IPS DF 4.7 (cell line): ENCODE data around the gene GTF2IRD1.
A peak's percentile ranks its signal among the peaks of the same experiment; 100 is the strongest.
"Not testable (repeated sequence)": the region's sequence is repeated elsewhere in the genome, so short reads cannot be mapped to it uniquely, and the experiment has no call there.

Source experiments
- DNase-seq: peaks from one replicate; pipeline ENCODE4 v3.0.0-alpha.2; 2013; ENCODE audit warnings: low spot score; ENCODE audit errors: extremely low read depth

The GTF2IRD1 gene

DNA sequence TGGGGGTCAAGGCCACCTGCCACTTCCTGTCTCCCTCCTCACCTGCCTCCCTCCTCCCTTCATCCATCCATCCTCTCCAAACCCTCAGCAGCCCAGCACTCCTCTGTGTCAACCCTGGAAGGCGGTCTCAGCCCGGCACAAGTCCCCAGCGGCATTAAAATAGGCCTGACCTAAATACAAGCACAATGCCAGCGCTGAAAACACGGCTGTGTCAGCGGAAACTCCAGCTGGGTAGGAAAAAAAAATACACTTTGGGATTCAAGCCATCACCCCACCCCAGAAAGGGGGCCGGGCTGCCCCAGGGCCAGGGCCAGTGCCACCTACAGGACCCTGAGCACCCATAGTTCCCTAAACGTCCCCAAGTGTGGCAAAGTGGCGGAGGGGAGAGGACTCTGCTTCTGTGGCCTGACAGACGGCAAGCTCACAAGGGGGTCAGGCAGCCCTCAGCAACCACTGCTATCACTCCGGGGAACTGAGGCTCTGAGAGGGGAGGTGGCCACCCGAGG lies 22.7 kb upstream of the GTF2IRD1 start:
- no peak for DNase-seq

DNA sequence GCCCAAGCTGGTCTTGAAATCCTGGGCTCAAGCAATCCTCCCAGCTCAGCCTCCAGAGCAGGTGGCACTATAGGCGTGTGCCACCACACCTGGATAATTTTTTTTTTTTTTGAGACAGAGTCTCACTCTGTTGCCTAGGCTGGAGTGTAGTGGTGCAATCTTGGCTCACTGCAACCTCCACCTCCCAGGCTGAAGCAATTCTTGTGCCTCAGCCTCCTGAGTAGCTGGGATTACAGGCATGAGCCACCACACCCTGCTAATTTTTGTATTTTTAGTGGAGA lies 16.5 kb upstream of the GTF2IRD1 start:
- not testable (repeated sequence) for DNase-seq

DNA sequence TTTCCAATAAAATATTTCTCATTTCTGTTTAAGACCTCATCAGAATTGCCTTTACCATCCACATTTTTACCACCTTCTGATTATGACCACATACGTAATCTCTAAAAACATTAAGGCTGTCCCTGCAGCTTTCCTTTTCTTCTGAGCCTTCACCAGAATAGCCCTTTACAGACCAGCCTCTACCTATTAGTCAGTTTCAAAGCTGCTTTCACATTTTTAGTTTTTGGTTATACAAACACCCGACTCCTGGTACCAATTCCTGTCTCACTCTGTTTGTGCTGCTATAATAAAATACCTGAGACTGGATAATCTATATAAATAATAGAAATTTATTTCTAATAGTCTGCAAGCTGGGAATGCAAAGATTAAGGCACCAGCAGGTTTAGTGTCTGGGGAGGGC lies 15.4 kb upstream of the GTF2IRD1 start:
- DNase-seq = no peak

DNA sequence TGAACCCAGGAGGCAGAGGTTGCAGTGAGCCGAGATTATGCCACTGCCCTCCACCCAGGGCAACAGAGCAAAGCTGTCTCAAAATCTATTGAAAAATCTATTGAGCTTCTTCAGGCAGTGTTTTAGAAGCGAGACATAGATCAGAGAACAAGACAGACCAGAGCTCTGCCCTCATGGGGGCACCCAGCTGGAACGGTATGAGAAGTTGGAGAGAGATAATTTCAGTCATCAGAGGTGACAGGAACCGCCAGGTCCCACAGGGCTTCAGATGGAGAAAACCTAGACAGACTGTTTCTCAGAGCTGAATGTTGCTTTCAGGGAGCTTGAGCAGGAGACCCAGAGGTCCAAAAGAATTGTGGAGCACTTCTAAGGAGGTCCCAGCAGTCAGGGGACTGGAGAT lies 14.2 kb upstream of the GTF2IRD1 start:
- DNase-seq = no peak

DNA sequence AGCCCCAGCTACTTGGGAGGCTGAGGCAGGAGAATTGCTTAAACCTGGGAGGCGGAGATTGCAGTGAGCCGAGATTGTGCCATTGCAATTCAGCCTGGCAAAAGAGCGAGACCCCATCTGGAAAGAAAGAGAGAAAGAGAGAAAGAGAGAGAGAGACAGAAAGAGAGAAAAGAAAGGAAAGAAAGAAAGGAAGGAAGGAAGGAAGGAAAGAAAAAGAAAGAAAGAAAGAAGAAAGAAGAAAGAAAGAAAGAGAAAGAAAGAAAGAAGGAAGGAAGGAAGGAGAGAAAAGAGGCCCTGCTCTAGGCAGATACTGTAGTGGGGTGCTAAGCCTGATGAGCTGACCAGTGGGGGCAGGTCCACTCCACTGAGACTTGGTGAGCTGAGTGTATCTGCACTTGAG lies 13.6 kb upstream of the GTF2IRD1 start:
- not testable (repeated sequence) for DNase-seq

DNA sequence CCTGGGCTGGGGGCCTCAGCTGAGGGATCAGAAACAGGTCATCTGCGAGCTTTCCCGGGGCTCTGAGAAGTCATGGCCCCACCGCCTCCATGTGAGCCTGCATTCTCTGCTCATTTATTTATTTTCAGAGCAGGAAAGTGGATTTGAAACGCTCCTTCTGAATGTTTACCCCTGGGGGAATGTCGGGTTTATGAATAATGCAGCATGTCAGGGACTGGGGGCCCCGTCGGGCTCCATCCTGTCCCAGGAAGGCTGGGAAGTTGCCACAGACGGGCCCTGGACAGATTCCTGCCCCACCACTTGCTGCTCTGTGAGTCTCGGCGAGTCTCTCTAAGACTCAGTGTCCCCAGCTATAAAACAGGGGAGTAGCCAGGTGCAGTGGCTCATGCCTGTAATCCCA lies 11.9 kb upstream of the GTF2IRD1 start:
- DNase-seq = no peak

DNA sequence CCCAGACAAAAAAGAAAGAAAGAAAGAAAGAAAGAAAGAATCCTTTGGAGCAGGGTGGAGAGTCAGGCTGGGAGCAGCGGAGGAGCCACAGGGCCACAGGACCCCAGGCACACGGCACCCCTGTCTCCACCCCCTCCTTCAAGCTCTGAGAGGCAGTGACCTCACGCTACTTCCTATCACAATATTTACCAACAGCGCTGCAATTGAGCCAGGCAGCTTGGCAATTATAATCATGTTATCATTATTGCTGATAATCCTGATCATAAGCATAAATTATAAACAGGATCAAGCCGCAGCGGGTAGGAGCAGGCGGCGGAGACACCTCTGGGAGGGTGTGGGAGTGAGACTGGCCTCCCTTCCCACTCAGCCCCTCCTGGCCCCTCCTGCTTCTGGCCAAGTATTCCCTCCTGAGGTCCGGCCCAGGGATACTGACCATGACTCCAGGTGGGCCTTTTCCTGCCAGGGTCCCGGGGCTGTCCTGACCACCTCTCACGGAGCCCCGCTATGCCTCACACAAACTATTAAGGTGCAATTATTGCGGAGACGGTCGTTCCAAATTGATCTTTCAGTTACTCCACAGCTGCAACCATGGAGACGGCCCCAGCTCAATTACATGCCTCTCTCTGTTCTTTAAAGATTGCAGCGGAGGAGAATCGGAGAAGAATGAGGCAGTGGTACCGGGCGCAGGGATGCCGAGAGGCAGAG lies 10.0 kb upstream of the GTF2IRD1 start:
- no peak for DNase-seq

DNA sequence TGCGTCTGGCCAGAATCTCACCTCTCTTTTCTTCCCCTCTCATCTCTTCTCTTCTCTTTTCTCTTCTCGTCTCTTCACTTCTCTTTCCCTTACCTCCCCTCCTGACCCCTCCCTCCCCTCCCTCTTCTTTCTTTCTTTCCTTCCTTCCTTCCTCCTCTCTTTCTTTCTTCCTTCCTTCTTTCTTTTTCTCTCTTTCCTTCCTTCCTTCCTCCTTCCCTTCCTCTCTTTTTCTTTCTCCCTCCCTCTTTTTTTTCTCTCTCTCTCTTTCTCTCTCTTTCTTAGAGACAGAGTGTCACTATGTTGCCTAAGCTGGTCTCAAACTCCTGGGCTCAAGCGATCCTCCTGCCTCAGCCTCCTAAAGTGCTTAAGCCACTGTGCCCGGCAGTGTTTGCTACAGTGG lies 4.6 kb upstream of the GTF2IRD1 start:
- DNase-seq = no peak

DNA sequence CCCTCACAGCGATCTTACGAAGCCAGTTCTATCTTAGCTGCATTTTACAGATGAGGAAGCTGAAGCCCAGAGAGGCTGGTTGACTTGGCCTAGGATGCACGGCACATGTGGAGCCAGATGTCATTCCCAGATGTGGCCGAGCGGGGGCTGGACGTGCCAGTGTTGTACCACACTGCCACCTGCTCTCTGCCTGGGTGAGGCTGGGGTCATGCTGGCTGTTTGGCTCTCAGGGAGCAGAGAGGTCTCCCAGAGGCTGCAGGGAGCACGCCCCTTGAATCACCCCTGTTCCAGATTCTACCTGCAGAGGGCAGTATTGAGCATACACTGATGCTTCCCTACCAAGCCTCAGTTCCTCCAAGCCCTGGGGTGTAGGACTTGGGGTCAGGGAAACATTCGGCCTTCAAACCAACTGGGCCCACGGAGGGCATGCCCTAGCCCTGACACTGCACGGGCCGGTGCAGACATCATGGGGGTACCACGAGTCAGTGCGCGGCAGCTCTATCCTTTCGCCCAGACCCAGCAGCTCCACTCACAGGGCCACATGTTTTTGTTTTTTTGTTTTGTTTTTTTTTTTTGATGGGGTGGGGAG lies 3.8 kb upstream of the GTF2IRD1 start:
- peak; percentile 86 for DNase-seq

DNA sequence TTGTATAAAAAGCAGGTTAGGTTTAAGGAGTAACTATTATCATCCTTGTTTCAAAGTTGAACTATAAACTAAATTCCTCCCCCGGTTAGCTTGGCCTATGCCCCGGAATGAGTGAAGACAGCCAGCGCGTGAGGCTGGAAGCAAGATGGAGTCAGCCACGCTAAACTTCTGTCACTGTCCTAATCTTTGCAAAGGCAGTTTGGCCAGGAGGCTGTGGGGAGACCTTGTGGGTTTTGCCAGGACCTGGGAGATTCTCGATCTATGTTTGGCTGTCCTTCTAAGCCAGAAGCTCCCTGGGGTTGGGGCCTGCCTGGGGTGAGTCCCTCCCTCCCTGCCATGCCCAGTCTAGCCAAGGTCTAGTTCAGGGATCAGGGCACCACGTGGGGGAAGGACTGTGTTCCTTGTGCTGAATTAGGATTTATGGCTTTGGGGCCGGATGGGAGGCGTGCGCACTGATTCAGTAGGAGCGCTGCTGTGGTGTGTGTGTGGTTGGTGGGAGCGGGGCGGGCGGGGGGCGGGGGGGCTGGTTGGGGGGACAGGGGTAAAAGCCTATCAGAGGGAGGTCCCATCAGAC lies 871 bp upstream of the GTF2IRD1 start:
- DNase-seq = no peak

DNA sequence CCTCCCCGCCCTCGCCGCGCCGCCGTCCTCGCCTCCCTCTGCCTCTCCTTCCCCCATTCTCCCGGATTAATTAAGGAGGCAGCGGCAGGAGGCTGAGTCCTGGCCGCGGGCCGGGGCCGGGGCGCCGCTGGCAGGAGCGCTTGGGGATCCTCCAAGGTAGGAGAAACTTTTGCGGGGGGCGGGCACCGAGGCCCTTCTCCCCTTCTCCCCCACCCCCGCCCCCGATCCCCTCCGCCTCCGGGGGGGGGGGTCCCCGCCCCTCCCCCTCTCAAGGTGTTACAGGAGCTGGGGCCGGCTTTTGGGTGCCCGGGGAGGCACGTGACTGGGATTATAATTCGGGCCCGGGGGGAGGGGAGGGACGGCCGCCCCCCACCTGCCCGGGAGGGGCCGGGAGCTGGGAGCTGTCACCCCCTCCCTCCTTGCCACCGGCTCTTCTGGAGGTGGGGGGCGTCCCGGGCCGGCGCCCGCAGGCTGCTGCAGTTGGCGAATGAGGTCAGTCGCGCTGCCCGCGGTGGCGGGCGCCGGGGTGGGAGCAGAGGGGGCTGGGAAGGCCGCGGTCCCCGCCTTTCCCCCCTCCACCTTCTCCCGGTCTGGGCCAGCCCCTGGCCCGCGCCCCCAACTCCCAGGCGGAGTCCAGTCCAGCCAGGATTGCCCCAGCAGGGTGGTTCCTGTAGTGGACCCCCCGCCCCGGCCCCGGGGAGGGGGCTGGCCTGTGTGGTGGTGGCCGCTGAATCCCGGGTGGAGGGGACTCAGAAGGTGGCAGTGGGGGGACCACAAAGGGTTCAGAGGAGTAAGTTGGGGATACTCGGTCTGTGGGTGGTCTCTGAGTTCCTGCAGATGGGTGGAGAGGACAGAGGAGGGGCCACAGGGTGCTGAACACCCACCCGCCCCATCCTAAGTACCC lies 567 bp downstream of the GTF2IRD1 start:
- DNase-seq = no peak

DNA sequence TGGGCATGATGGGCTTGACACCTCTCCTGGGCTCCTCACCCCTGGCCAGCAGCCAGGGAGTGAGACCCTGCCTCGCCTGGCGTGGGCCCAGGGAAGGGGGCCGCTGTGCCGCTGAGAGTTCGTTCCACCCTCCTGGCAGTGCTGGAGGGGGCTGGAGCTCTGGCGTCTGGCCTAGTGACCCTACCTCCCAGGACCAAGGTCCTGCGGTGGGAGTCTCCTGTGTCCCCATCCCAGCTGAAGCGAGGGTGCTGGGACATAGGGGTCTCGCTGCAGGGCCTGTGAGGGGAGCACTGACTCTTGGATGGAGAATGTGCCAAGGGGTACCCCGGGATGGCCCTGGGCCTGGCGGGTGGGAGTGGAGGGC lies 1.2 kb downstream of the GTF2IRD1 start:
- no peak for DNase-seq

DNA sequence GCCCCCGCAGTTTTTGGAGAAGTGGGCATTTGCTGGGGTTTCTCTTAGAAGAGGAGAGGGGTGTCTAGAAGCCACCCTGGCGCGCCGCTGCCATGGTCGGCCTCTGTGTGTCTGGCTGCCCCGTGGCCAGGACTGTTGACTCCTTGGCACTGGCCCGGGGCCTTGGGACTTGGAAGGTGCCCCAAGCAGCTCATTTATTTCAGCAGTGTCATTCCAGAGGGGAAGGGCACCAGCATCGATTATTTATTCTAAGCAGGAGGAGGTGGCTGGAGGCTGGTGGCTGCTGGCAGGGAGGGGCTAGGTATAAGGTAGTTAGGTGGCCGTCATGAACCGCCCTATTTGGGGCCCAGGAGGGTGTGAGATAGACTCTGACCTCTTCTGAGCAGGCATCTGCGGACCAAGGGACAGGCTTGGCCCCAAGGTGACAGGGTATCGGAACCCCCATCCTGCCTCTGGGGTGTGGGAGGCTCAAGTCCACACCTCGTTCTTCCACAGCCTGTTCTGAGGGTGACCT lies 1.6 kb downstream of the GTF2IRD1 start:
- no peak for DNase-seq

DNA sequence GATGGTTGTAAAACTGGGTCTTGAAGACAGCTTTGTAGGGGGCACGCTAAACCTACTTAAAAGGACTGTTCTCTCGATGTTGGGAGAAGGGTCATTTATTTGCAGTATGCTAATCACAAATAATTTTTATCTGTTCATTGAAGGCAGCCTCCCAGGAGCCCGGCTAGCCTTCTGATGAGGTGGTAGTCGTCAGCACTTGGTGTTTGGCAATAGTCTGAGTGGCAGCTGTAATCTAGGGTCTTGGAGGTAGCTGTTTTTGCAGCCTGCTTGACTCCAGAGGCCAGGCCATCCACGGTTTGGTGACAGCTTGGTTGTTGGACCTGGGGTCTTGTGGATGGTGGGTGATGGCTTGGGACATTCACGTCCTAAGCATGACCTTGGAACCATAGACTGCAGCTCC lies 2.2 kb downstream of the GTF2IRD1 start:
- DNase-seq = no peak

DNA sequence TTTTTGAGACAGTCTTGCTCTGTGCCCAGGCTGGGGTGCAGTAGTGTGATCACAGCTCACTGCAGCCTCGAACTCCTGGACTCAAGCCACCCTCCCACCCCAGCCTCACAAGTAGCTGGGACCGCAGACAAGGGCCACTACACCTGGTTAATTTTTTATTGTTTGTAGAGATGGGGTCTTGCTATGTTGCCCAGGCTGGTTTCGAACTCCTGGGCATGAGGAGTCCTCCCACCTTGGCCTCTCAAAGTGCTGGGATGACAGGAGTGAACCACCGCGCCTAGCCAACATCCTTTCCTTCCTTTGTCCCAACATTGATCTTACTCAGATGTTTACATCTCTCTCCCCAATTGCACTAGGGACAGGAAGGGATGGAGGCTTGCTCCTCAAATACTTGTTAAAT lies 3.3 kb downstream of the GTF2IRD1 start:
- DNase-seq = no peak

DNA sequence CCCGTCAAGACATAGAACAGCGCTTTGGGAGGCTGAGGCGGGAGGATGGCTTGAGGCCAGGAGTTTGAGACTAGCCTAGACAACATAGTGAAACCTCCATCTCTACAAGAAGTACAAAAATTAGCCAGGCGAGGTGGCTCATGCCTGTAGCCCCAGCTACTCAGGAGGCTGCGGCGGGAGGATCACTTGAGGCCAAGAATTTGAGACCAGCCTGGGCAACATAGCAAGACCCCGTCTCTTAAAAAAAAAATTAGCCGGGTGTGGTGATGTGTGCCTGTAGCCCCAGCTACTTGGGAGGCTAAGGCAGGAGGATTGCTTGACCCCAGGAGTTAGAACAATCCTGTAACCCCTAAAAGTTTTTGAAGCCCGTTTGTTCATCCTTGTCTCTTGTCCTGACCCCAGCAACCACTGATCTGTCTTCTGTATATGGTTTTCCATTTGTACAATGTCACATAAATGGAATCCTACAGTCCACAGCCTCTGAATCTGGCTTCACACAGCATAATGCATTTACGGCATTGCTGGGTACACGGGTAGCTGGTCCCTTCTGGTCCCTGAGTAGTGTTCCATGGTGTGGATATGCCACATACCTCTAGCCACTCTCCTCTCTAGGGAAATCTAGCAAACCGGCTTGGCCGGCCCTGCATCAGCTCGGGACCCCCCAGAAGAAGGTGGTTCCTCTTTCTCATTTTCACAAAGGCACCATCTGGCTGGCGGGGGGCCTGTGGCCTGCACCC lies 8.4 kb downstream of the GTF2IRD1 start:
- no peak for DNase-seq

DNA sequence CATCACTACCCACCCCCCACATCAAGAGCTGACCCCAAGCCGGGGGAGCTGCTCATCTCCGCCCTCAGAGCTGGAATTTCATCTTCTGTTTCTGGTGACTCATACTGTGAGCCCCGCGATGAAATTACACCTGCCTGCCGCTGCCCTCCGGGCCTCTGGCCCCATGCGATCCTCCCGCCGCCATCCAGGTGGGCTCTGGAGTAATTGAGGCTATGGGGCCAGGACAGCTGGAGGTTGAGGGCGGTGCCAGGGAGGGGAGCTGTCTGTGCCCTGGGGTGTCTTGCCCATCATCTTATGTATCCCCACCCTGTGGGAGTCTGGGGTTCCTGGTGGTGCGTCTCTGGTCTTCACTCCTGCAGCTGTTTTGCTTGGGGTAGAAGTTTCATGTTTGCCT lies 9.0 kb downstream of the GTF2IRD1 start:
- no peak for DNase-seq

DNA sequence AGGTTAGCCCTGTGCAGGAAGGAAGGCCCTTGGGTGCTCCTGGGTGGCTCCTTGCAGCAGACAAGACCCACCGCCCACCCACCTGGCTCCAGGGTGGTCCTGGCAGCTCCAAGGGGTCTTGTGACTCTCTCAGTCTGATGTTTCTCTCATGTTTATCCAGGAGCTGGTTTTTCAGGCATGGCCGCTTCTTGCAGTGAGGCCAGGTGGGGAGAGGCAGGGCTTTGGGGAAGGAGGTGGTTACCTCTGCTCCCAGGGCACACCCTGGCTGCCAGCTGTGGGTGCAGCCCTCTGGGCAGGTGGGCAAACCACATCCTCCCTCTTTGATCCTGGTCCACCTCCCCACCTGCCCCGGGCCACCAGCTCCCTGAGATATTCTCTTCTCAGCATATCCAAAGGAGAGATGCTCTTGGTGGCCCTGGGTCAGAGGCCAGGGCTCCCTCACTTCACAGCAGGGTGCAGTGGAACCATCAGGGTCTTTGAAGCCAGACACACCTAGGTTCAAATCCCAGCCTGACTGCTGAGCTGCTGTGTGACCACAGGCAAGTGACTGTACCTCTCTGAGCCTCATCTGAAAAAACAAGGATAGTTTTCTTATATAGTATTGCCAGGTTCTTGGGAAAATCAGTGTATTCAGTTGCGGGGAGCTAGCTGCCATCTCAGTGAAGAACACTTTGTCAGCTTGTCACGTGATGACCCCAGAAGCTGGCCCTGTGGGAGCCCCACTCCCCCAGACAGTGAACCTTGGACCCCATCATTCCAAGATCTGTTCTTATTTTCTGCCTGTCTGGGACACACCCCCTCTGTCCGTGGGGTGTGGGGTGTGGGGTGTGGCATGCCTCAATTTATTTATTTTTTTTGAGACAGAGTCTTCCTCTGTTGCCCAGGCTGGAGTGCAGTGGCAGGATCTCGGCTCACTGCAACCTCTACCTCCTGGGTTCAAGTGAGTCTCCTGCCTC lies 11.5 kb downstream of the GTF2IRD1 start:
- no peak for DNase-seq

DNA sequence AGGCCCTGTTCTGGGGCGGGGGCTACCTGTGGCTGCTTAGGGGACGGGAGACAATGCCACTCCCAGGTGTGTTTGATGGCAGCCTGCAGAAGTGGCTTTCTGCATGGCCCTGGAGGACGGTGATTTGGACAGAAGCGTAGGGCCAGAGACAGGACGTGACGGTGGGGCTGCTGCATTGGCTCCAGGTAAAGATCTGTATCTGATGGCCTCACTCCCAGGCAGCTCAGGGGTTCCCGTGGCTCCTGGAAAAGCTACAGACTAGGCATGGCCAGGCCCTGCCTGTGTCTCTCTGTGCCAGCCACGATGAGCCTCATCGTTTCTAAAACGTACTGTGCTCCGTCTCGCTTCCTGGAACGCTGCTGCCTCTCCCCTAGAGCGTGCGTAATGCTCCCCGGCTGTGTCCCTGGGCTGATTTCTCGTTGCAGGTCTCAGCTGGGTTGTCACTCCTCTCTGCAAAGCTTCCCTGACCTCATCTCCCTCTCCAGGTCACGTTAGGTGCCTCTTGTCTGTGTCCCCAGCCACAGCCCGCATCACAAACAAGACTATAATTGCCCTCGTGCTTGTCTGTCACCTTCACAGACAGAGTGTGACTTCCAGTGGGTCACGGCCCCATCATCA lies 12.6 kb downstream of the GTF2IRD1 start:
- no peak for DNase-seq

DNA sequence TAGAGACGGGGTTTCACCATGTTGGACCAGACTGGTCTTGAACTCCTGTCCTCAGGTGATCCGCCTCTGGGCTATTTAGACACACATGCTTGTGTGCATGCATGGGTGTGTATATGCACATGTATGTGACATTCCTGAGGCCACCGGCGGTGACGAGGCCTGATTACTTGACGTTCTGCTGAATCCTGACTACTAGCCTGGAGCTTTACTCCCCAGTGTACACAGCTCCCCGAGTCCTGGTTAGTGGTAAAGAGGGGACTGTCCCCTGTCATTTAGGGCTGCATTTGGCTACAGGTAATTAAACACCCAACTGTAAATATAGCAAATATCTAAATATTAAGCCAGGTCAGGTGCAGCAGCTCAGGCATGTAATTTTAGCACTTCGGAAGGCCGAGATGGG lies 14.2 kb downstream of the GTF2IRD1 start:
- DNase-seq = no peak
